Keratinocyte (primary cell): Measurements from ENCODE around the gene AOAH. TPM values are rescaled to one million over a fixed set of nuclear protein-coding genes. Genes with fewer than 3 reads are reported as not detected.

Experiments
- DNase-seq: peaks from one replicate; pipeline ENCODE4 v3.0.0-alpha.2; 2011; ENCODE audit warnings: low read depth, missing footprints, low spot score
- FAIRE-seq: peaks from 2 replicates; lab custom pipeline; 2011; peaks lifted over from hg19 to GRCh38; lab: Jason Lieb, UNC
- H2AFZ ChIP-seq: 2 replicates; pipeline ENCODE4 v1.6.0; 2012; ENCODE audit warnings: low read length, control low read depth, inconsistent platforms; ENCODE audit not compliant: control insufficient read depth
- H3K27ac ChIP-seq: 2 replicates; pipeline ENCODE4 v1.5.1; 2011; ENCODE audit warnings: low read length; ENCODE audit not compliant: control insufficient read depth, insufficient read depth
- H3K27me3 ChIP-seq: 3 replicates; pipeline ENCODE4 v1.6.0; 2011; ENCODE audit warnings: low read length; ENCODE audit not compliant: control insufficient read depth, insufficient read depth; ENCODE audit errors: extremely low read depth
- H3K36me3 ChIP-seq, 2 experiments: 2 replicates in 1 of 2; 3 replicates in 1 of 2; pipeline ENCODE4 v1.5.1; 2011; ENCODE audit warnings: low read length in 2 of 2, mild to moderate bottlenecking in 1 of 2; ENCODE audit not compliant: control insufficient read depth in 2 of 2, insufficient read depth in 2 of 2; ENCODE audit errors: extremely low read depth in 1 of 2
- H3K4me1 ChIP-seq: 3 replicates; pipeline ENCODE4 v1.5.1; 2011; ENCODE audit warnings: low read length; ENCODE audit not compliant: control insufficient read depth, insufficient read depth; ENCODE audit errors: extremely low read depth
- H3K4me2 ChIP-seq: 3 replicates; pipeline ENCODE4 v1.6.0; 2011; ENCODE audit warnings: low read depth, low read length; ENCODE audit not compliant: control insufficient read depth, insufficient read depth; ENCODE audit errors: extremely low read depth
- H3K4me3 ChIP-seq, 3 experiments: fragments of 200-600 bp in 1 of 3; sonication (generic) in 1 of 3; 2 replicates in 2 of 3; 3 replicates in 1 of 3; pipeline ENCODE4 v1.5.1; 2011 to 2016; ENCODE audit warnings: low read length in 3 of 3, mild to moderate bottlenecking in 3 of 3, control low read depth in 2 of 3, inconsistent platforms in 1 of 3, low read depth in 1 of 3, mixed read lengths in 1 of 3, mixed run types in 1 of 3, moderate library complexity in 1 of 3; ENCODE audit not compliant: control insufficient read depth in 2 of 3, insufficient read depth in 2 of 3; ENCODE audit errors: extremely low read depth in 1 of 3
- H3K79me2 ChIP-seq: 2 replicates; pipeline ENCODE4 v1.6.0; 2012; ENCODE audit warnings: low read length; ENCODE audit not compliant: control insufficient read depth, insufficient read depth
- H3K9ac ChIP-seq: 3 replicates; pipeline ENCODE4 v1.6.0; 2011; ENCODE audit warnings: low read length; ENCODE audit not compliant: control insufficient read depth, insufficient read depth; ENCODE audit errors: extremely low read depth
- H3K9me1 ChIP-seq: 3 replicates; pipeline ENCODE4 v1.6.0; 2011; ENCODE audit warnings: low read length; ENCODE audit not compliant: control insufficient read depth, insufficient read depth; ENCODE audit errors: extremely low read depth
- H3K9me3 ChIP-seq: 2 replicates; pipeline ENCODE4 v1.5.1; 2012; ENCODE audit warnings: low read depth, low read length; ENCODE audit not compliant: control insufficient read depth
- H4K20me1 ChIP-seq: 3 replicates; pipeline ENCODE4 v1.6.0; 2011; ENCODE audit warnings: low read length; ENCODE audit not compliant: control insufficient read depth, insufficient read depth; ENCODE audit errors: extremely low read depth
- CTCF ChIP-seq, 3 experiments: IDR thresholded peaks in 1 of 3; conservative IDR thresholded peaks in 1 of 3; optimal IDR thresholded peaks in 1 of 3; 2 replicates in 2 of 3; 3 replicates in 1 of 3; pipeline versions ENCODE3 to v1.5.1; 2011; ENCODE audit warnings: low read length in 3 of 3, mild to moderate bottlenecking in 3 of 3, moderate library complexity in 2 of 3, control low read depth in 1 of 3, inconsistent platforms in 1 of 3; ENCODE audit not compliant: insufficient read depth in 2 of 3; ENCODE audit errors: extremely low read depth in 1 of 3
- EZH2 ChIP-seq: IDR thresholded peaks from one replicate; pipeline ENCODE4 v1.6.1; 2012; ENCODE audit warnings: inconsistent platforms, mild to moderate bottlenecking, low read length, moderate library complexity
- dilution Hi-C: fragments of 300-500 bp; cut with MboI; formaldehyde crosslinking; loops from one replicate; pipeline ENCODE4 v1.7.0; 2020; ENCODE audit warnings: low sequenced_read_pairs; ENCODE audit not compliant: extremely low pct_ligation_motif_present
- polyA plus RNA-seq, 5 experiments: library from polyadenylated mRNA; depleted of rRNA in 3 of 5; stranded (reverse) in 3 of 5; stranded (forward) in 1 of 5; unstranded in 1 of 5; fragments of >200 nt; gene quantifications; 1 replicate in 1 of 5; 2 replicates in 3 of 5; 3 replicates in 1 of 5; pipeline versions ENCODE4 v1.2.1 to v1.2.3, GENCODE V29; 2011 to 2012; ENCODE audit warnings: missing spikeins in 2 of 5, low read depth in 1 of 5, low replicate concordance in 1 of 5

The AOAH gene
- polyA plus RNA-seq, 1 donor (not counting 4 experiments of a cell fraction or from before 2014, with no cell fraction given), result 0.43 TPM

- no peaks in the 10 kb centered on the region for H3K9me3 ChIP-seq
- H4K20me1 ChIP-seq, result no peaks in the 10 kb centered on the region
- H3K27ac ChIP-seq, result no peak overlapping the region
- TF ChIP-seq EZH2 (no peak), CTCF (optimal IDR thresholded peaks at IDR 0.05 in 1 of 3, IDR thresholded peaks at IDR 0.05 in 1 of 3, conservative IDR thresholded peaks at IDR 0.05 in 1 of 3; ENCODE audit: extremely low read depth in 1 of 3, insufficient read depth in 2 of 3, low read length in 3 of 3) (no peak)
- no peaks in the 10 kb centered on the region for H3K9me1 ChIP-seq
- H3K27me3 ChIP-seq, result no peaks in the 10 kb centered on the region
- H3K4me1 ChIP-seq, result no peaks in the 10 kb centered on the region
- no peak overlapping the region for H3K9ac ChIP-seq
- no peak overlapping the region for H3K4me2 ChIP-seq
- no peak overlapping the region for H2AFZ ChIP-seq
- dilution Hi-C loops, result no loop called here
- DNase-seq (no peak), FAIRE-seq (no peak)
- H3K36me3 ChIP-seq, result no peaks in the 10 kb centered on the region
- no peak overlapping the region for H3K4me3 ChIP-seq
- no peaks in the 10 kb centered on the region for H3K79me2 ChIP-seq
Measured at GRCh38 chr7:36755484-36755883, 31.2 kb upstream of the AOAH start.

GRCh38 chr7:36752026-36752711 is 27.9 kb upstream of the AOAH start:
- FAIRE-seq (no peak), DNase-seq (no peak)
- dilution Hi-C loops, result no loop called here
- Histone ChIP-seq H3K9me1 (no peaks in the 10 kb centered on the region), H3K79me2 (no peaks in the 10 kb centered on the region), H3K27ac (no peak overlapping the region), H3K4me2 (no peak overlapping the region), H2AFZ (no peak overlapping the region), H4K20me1 (no peaks in the 10 kb centered on the region), H3K9me3 (no peaks in the 10 kb centered on the region), H3K4me1 (peaks cover 6% of the 10 kb centered on the region), H3K4me3 (no peak overlapping the region), H3K27me3 (no peaks in the 10 kb centered on the region), H3K9ac (no peak overlapping the region), H3K36me3 (no peaks in the 10 kb centered on the region)
- no peak for TF ChIP-seq EZH2
- TF ChIP-seq CTCF (optimal IDR thresholded peaks at IDR 0.05 in 1 of 3, IDR thresholded peaks at IDR 0.05 in 1 of 3, conservative IDR thresholded peaks at IDR 0.05 in 1 of 3; ENCODE audit: extremely low read depth in 1 of 3, insufficient read depth in 2 of 3, low read length in 3 of 3), result no peak
